GM18505 (cell line): Measurements from ENCODE around the gene KIF12.

Experiments used
- ATAC-seq: cut with Tn5 transposase; IDR thresholded peaks from one replicate; pipeline ENCODE4 v1.9.1; 2021; ENCODE audit not compliant: unreplicated experiment
- POLR2A ChIP-seq: IDR thresholded peaks from 4 replicates; pipeline ENCODE4 v1.6.1; 2011; ENCODE audit warnings: borderline replicate concordance; ENCODE audit not compliant: insufficient read depth, insufficient read length; ENCODE audit errors: extremely low read depth

The KIF12 gene

GRCh38 chr9:114119242-114120191 is 20.4 kb upstream of the KIF12 start:
- TF ChIP-seq POLR2A: no peak
- no peak for ATAC-seq

- TF ChIP-seq POLR2A: no peak
- no peak for ATAC-seq
Measured at GRCh38 chr9:114117996-114118830, 19.1 kb upstream of the KIF12 start.

GRCh38 chr9:114117614-114117995 is 18.5 kb upstream of the KIF12 start:
- no peak for TF ChIP-seq POLR2A
- ATAC-seq: no peak

DNA sequence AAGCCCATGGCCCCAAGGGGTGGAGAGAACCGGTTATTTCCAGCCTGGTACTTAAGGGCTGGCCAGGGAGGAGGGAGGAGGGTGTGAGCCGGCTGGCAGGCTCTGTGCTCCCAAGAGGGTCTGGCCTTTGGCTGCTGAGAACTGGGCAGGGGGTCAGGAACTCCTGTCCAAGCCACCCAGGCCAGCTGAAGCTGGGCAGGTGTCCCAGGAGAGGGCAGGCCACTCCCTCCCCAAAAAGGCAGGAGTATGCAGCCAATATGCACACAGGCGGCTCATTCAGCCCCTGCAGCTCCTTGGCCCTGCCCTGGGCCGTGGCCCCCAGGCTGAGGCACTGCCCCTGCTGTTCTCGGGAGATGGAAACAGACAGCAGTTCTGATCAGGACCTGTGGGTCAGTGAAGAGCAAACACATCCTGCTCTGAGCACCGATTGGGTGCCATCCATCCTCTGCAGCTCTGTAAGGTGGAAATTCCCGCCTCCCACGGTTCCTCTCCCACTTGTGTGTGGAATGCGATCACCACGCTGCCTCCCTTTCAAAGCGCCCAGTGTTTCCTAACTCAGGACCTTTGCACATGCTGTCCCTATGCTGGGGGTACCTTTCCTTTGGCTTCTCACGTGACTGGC is 17.1 kb upstream of the KIF12 start:
- ATAC-seq: no peak
- TF ChIP-seq POLR2A: no peak

DNA sequence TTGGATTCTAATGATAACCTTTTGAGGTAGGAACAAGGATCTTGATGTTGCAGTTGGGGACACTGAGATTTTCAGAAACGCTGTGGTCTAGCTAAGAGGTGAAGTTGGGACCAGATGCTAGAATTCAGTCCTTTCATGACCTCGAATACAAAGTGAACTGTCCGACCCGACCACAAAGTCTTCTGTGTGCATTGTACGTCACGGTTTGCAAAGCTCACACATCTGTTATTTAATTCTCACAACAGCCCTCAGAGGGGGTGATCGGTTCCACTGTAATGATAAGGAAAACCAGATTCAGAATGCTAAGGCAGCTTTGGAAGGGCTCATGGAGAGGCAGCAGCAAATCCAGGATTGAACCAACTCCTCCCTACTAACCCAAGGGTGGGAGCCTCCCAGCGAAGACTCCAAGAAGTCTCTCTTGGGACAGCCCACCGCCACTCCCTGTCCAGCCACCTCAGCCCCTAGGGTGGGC is 16.6 kb upstream of the KIF12 start:
- ATAC-seq: no peak
- TF ChIP-seq POLR2A: no peak

- no peak for ATAC-seq
- no peak for TF ChIP-seq POLR2A
Measured at GRCh38 chr9:114114364-114114763, 15.3 kb upstream of the KIF12 start.

GRCh38 chr9:114112778-114113584 is 13.9 kb upstream of the KIF12 start:
- TF ChIP-seq POLR2A: no peak

GRCh38 chr9:114112325-114112724 is 13.2 kb upstream of the KIF12 start:
- TF ChIP-seq POLR2A: no peak
- ATAC-seq: no peak

More at GRCh38 chr9:114112778-114113584, 13.9 kb upstream of the KIF12 start:
- no peak for ATAC-seq

DNA sequence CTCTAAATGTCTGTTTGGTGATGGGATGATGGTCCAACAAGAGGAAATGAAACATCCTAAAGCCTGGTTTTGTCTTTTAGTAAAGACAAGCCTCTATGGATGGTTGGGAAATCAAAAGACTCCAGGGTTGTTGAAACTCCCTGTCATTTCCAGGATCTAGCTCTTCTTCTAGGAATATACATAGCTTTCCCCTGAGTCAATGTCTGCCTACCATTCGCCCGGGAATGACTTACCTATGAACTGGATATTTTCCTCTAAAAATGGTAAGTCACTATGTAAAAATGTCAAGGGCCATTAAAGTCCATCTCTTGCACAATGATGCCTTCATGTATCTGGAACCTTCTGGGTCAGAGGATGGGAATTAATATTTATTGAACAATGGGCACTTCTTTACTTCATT is 11.1 kb upstream of the KIF12 start:
- ATAC-seq: no peak
- no peak for TF ChIP-seq POLR2A

DNA sequence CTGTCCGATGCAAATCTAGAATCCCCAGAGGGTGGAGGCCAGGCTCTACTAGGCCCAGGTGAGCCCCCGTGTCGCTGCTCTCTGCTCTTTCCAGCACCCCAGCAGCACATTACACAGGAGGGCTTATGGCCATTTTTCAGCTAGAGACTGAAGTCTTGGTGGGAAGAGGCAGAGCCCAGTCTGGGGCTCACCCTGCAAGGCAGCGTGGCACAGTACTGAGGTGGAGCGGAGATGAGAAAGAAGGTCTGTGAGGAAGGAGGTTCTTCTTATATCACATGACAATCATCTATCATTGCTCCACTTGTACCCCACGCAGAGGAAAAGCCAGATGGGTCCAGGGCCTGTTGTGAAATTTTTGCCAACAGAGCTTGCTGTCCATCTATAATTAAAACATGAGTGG is 10.0 kb upstream of the KIF12 start:
- TF ChIP-seq POLR2A: no peak
- no peak for ATAC-seq

DNA sequence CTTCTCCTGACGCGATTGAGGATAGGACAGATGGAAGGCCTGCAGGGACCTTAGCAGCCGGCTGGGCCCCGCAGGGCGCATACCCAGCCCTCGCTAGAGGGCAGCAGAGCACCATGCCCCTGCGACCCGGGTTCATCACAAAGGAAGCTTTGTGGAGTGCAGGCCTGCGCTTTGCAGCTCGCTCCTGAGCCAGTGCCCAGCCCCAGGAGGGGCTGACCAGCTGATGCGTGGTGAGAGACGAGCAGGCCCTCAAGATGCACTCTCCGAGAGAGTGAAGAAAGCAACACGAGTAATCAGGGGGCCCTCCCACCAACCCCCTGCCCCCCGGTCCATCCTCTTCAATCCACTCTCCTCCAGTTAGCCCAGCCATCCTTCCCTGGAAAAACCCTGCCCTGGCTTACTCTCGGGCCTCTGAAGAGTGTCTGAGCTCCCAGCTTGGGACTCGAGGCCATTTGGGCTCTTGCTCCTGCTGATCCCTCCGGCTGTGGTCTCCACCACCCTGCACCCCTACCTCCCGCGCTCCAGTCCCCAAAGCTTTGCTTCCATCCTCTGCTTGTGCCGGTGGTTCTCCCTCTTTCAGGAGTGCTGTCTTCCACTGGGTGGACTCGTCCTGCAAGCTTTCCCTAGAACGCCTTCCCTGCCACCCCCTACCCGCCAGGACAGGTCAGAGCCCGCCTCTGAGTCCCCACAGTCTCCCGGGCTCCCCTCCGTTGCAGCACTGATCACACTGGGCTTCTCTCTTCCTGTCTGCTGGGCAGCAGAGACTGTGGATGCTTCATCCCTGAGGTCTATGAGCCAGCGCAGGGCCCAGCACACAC is 9.1 kb upstream of the KIF12 start:
- no peak for TF ChIP-seq POLR2A
- no peak for ATAC-seq
